ENCODE measurements around the gene FNIP2.

GRCh38 chr4:158941321-158941720, 172.5 kb downstream of the FNIP2 start:
- TF ChIP-seq POLR2A (IDR thresholded peaks at IDR 0.05) (no peak), CTCF (IDR thresholded peaks at IDR 0.05) (no peak)

All from testis (tissue), 2 donors.